Neural crest cell (in vitro differentiated cells): Measurements from ENCODE around the gene NME1. TPM values are rescaled to one million over a fixed set of nuclear protein-coding genes. Genes with fewer than 3 reads are reported as not detected.

Experiments
- DNase-seq: peaks from one replicate; pipeline ENCODE4 v3.0.0; 2021; ENCODE audit warnings: low read depth, mixed read lengths, low spot score
- H3K27ac Mint-ChIP-seq: one replicate; pipeline ENCODE4 v1.8.0; 2021; ENCODE audit warnings: mild to moderate bottlenecking, mixed read lengths; ENCODE audit not compliant: unreplicated experiment
- H3K27me3 Mint-ChIP-seq: 2 replicates; pipeline ENCODE4 v1.8.0; 2021; ENCODE audit warnings: low read depth, mild to moderate bottlenecking, mixed read lengths
- H3K36me3 Mint-ChIP-seq: 2 replicates; pipeline ENCODE4 v1.8.0; 2021; ENCODE audit warnings: low read depth, mild to moderate bottlenecking, mixed read lengths
- H3K4me1 Mint-ChIP-seq: 2 replicates; pipeline ENCODE4 v1.8.0; 2021; ENCODE audit warnings: mixed read lengths
- H3K4me3 Mint-ChIP-seq: one replicate; pipeline ENCODE4 v1.8.0; 2021; ENCODE audit warnings: mild to moderate bottlenecking, mixed read lengths
- H3K9me3 Mint-ChIP-seq: 2 replicates; pipeline ENCODE4 v1.8.0; 2021; ENCODE audit warnings: mixed read lengths
- CTCF ChIP-seq: fragments of 200-600 bp; sonication (generic); conservative IDR thresholded peaks from 2 replicates; pipeline ENCODE4 v1.5.0; 2021; ENCODE audit warnings: antibody characterized with exemption, mild to moderate bottlenecking
- total RNA-seq: library from RNA; stranded (reverse); gene quantifications from 2 replicates; pipeline ENCODE4 v1.2.1, GENCODE V29; 2021

Gene NME1
- total RNA-seq, 1 donor from 2014 or later, result 322 TPM

- H3K4me1 Mint-ChIP-seq, result peaks cover 32% of the 10 kb centered on the region
- peak; percentile 15 for DNase-seq
- no peak for TF ChIP-seq CTCF
- H3K27ac Mint-ChIP-seq, result no peak overlapping the region
- no peaks in the 10 kb centered on the region for H3K9me3 Mint-ChIP-seq
- H3K4me3 Mint-ChIP-seq, result peak overlapping the region; percentile 92
- H3K36me3 Mint-ChIP-seq, result peaks cover 26% of the 10 kb centered on the region
- no peaks in the 10 kb centered on the region for H3K27me3 Mint-ChIP-seq
Measured at GRCh38 chr17:51164911-51165679, 11.7 kb downstream of the NME1 start.

- H3K36me3 Mint-ChIP-seq, result peaks cover 24% of the 10 kb centered on the region
- H3K27me3 Mint-ChIP-seq, result no peaks in the 10 kb centered on the region
- no peak for DNase-seq
- H3K9me3 Mint-ChIP-seq, result no peaks in the 10 kb centered on the region
- H3K27ac Mint-ChIP-seq, result peak overlapping the region; percentile 98
- no peak for TF ChIP-seq CTCF
- H3K4me3 Mint-ChIP-seq, result peak overlapping the region; percentile 92
- H3K4me1 Mint-ChIP-seq, result peaks cover 32% of the 10 kb centered on the region
Measured at GRCh38 chr17:51165680-51166197, 12.4 kb downstream of the NME1 start.

GRCh38 chr17:51166198-51166986 is 13.0 kb downstream of the NME1 start, which contains the start of gene NME2:
Gene NME2, plus strand, starts transcription at chr17:51166411. Its CDS starts 420 bp downstream, at chr17:51166831.
- Mint-ChIP-seq H3K9me3 (no peaks in the 10 kb centered on the region), H3K27ac (peak within 1 kb of the TSS; percentile 98), H3K4me1 (peaks cover 32% of the 10 kb centered on the region), H3K4me3 (peak within 1 kb of the TSS; percentile 92), H3K36me3 (peaks cover 26% of the 10 kb centered on the region), H3K27me3 (no peaks in the 10 kb centered on the region)
- peak; percentile 86 for DNase-seq
- no peak for TF ChIP-seq CTCF

GRCh38 chr17:51166987-51167931 is 13.9 kb downstream of the NME1 start:
- H3K36me3 Mint-ChIP-seq, result peaks cover 19% of the 10 kb centered on the region
- H3K4me3 Mint-ChIP-seq, result peak overlapping the region; percentile 86
- TF ChIP-seq CTCF, result peak; percentile 83

GRCh38 chr17:51169340-51169739 is 16.0 kb downstream of the NME1 start:
- H3K27ac Mint-ChIP-seq, result peak overlapping the region; percentile 21
- H3K4me1 Mint-ChIP-seq, result peaks cover 32% of the 10 kb centered on the region
- peaks cover 16% of the 10 kb centered on the region for H3K36me3 Mint-ChIP-seq
- no peaks in the 10 kb centered on the region for H3K9me3 Mint-ChIP-seq
- H3K4me3 Mint-ChIP-seq, result peak overlapping the region; percentile 61
- no peaks in the 10 kb centered on the region for H3K27me3 Mint-ChIP-seq
- no peak for DNase-seq
- TF ChIP-seq CTCF, result no peak

More at GRCh38 chr17:51166987-51167931, 13.9 kb downstream of the NME1 start:
- peaks cover 32% of the 10 kb centered on the region for H3K4me1 Mint-ChIP-seq
- no peaks in the 10 kb centered on the region for H3K27me3 Mint-ChIP-seq
- peak overlapping the region; percentile 70 for H3K27ac Mint-ChIP-seq
- DNase-seq, result peak; percentile 69
- H3K9me3 Mint-ChIP-seq, result no peaks in the 10 kb centered on the region
